ENCODE measurements around the gene CD70.

CD70 gene

GRCh38 chr19:6540918-6541689 is 49.8 kb downstream of the CD70 start:
- Histone ChIP-seq H3K36me3 (ENCODE audit: insufficient read depth) (no peaks in the 10 kb centered on the region), H3K27ac (no peak overlapping the region), H3K4me3 (IDR thresholded peaks at IDR 0.05; ENCODE audit: insufficient read depth, low read depth, low read length) (no peak overlapping the region), H3K27me3 (ENCODE audit: insufficient read depth, low read depth) (no peaks in the 10 kb centered on the region), H3K79me2 (ENCODE audit: insufficient read depth, low read depth) (no peaks in the 10 kb centered on the region), H3K4me1 (ENCODE audit: low read depth, poor library complexity, severe bottlenecking) (peaks cover 27% of the 10 kb centered on the region), H3K9ac (no peak overlapping the region), H3K4me2 (no peak overlapping the region), H2AFZ (ENCODE audit: low read depth) (no peak overlapping the region), H4K20me1 (ENCODE audit: insufficient read depth) (no peaks in the 10 kb centered on the region)
- TF ChIP-seq CTCF (conservative IDR thresholded peaks at IDR 0.05; ENCODE audit: low read depth, low read length) = no peak

GRCh38 chr19:6539514-6539913 is 51.4 kb downstream of the CD70 start:
- H3K79me2 ChIP-seq (ENCODE audit: insufficient read depth, low read depth) = no peaks in the 10 kb centered on the region
- H3K9ac ChIP-seq = no peak overlapping the region
- H3K36me3 ChIP-seq (ENCODE audit: insufficient read depth) = no peaks in the 10 kb centered on the region
- H3K4me1 ChIP-seq (ENCODE audit: low read depth, poor library complexity, severe bottlenecking) = peaks cover 30% of the 10 kb centered on the region
- no peak overlapping the region for H3K27ac ChIP-seq
- no peaks in the 10 kb centered on the region for H4K20me1 ChIP-seq (ENCODE audit: insufficient read depth)
- no peak for TF ChIP-seq CTCF (conservative IDR thresholded peaks at IDR 0.05; ENCODE audit: low read depth, low read length)
- no peak overlapping the region for H2AFZ ChIP-seq (ENCODE audit: low read depth)
- H3K27me3 ChIP-seq (ENCODE audit: insufficient read depth, low read depth) = no peaks in the 10 kb centered on the region
- H3K4me2 ChIP-seq = no peak overlapping the region
- no peak overlapping the region for H3K4me3 ChIP-seq (IDR thresholded peaks at IDR 0.05; ENCODE audit: insufficient read depth, low read depth, low read length)
